BJ (cell line): ENCODE results near the gene TIMP1. TPM values are rescaled to one million over a fixed set of nuclear protein-coding genes. Genes with fewer than 3 reads are reported as not detected.

Experiments
- CTCF ChIA-PET: fragments of 350-600 bp; formaldehyde crosslinking; extraction: SDS; loops from one replicate; lab custom pipeline; 2021; ENCODE audit warnings: antibody characterized with exemption, inconsistent platforms; lab: Yijun Ruan, JAX
- POLR2A ChIA-PET: fragments of 300-600 bp; sonication (Branson Sonifier 250); formaldehyde crosslinking; extraction: SDS; loops from one replicate; lab custom pipeline; 2021; ENCODE audit warnings: antibody characterized with exemption; lab: Charles Lee
- DNase-seq: peaks from one replicate; pipeline ENCODE4 v3.0.0-alpha.2; 2011; ENCODE audit warnings: low read depth
- H3K27me3 ChIP-seq: 2 replicates; pipeline ENCODE4 v1.6.0; 2011; ENCODE audit warnings: low read length; ENCODE audit not compliant: control insufficient read depth, insufficient read depth
- H3K36me3 ChIP-seq: 2 replicates; pipeline ENCODE4 v1.5.1; 2011; ENCODE audit warnings: low read length; ENCODE audit not compliant: control insufficient read depth, insufficient read depth
- H3K4me3 ChIP-seq: 2 replicates; pipeline ENCODE4 v1.5.1; 2011; ENCODE audit warnings: low read depth, mild to moderate bottlenecking, control low read depth, low read length
- CTCF ChIP-seq: IDR thresholded peaks from 2 replicates; pipeline ENCODE4 v1.5.1; 2011; ENCODE audit warnings: low read depth, mild to moderate bottlenecking, control low read depth, inconsistent platforms, low read length, moderate library complexity; ENCODE audit not compliant: insufficient read depth
- polyA plus RNA-seq: library from polyadenylated mRNA; depleted of rRNA; stranded (reverse); fragments of >200 nt; gene quantifications from 2 replicates; pipeline ENCODE4 v1.2.3, GENCODE V29; 2011

TIMP1 gene
- polyA plus RNA-seq, 1 experiment: 1,870 TPM

GRCh38 chrX:47584714-47585113, 2.5 kb downstream of the TIMP1 start:
- ChIA-PET CTCF (no interaction called here), POLR2A (no interaction called here)
- DNase-seq: no peak
- Histone ChIP-seq H3K4me3 (no peak overlapping the region; the same call in 1 of the 2 replicates), H3K36me3 (peaks cover 2% of the 10 kb centered on the region; the same call in 1 of the 2 replicates), H3K27me3 (no peaks in the 10 kb centered on the region)
- TF ChIP-seq CTCF: no peak

GRCh38 chrX:47585273-47585672, 3.0 kb downstream of the TIMP1 start:
- peaks cover 2% of the 10 kb centered on the region; the same call in 1 of the 2 replicates for H3K36me3 ChIP-seq
- no peak overlapping the region for H3K4me3 ChIP-seq
- POLR2A ChIA-PET: no interaction called here
- H3K27me3 ChIP-seq: no peaks in the 10 kb centered on the region
- CTCF ChIA-PET: no interaction called here
- DNase-seq: no peak
- no peak for TF ChIP-seq CTCF

- H3K4me3 ChIP-seq: no peak overlapping the region
- peaks cover 2% of the 10 kb centered on the region; the same call in 1 of the 2 replicates for H3K36me3 ChIP-seq
- no peak for DNase-seq
- no peaks in the 10 kb centered on the region for H3K27me3 ChIP-seq
- ChIA-PET POLR2A (no interaction called here), CTCF (interaction anchor here (1.0 kb wide), 1 partner anchor 62 kb away, joined by 3 read pairs; no protein-coding TSS in a partner anchor)
- no peak for TF ChIP-seq CTCF
Observed at GRCh38 chrX:47586043-47586787, 4.0 kb downstream of the TIMP1 start.

GRCh38 chrX:47587091-47587891, 5.1 kb downstream of the TIMP1 start:
- no peak for DNase-seq
- peaks cover 2% of the 10 kb centered on the region; the same call in 1 of the 2 replicates for H3K36me3 ChIP-seq
- H3K27me3 ChIP-seq: no peaks in the 10 kb centered on the region
- H3K4me3 ChIP-seq: no peak overlapping the region
- no peak for TF ChIP-seq CTCF
- CTCF ChIA-PET: interaction anchor here (1.0 kb wide), 1 partner anchor 63 kb away, joined by 3 read pairs; no protein-coding TSS in a partner anchor
- POLR2A ChIA-PET: interaction anchor here (0.6 to 1.0 kb wide), 2 partner anchors 86 to 748 kb away, joined by 3 to 5 read pairs; no protein-coding TSS in a partner anchor
